SU-DHL-6 (cell line): ENCODE data around the gene CDK10.

Experiments
- CTCF ChIP-seq: fragments of 200-600 bp; sonication (generic); IDR thresholded peaks from one replicate; pipeline ENCODE4 v1.5.1; 2017; ENCODE audit warnings: antibody characterized with exemption, mild to moderate bottlenecking, low read length, moderate library complexity; ENCODE audit not compliant: insufficient read depth, poor library complexity, severe bottlenecking
- EZH2phosphoT487 ChIP-seq: fragments of 200-600 bp; sonication (generic), shearing (Covaris generic); conservative IDR thresholded peaks from 2 replicates; pipeline ENCODE4 v1.6.1; 2018; ENCODE audit warnings: mild to moderate bottlenecking, antibody characterized with exemption, low read length, moderate library complexity, mixed read lengths

- TF ChIP-seq CTCF (no peak), EZH2phosphoT487 (no peak)
Observed at GRCh38 chr16:89639385-89639784, 47.1 kb upstream of the CDK10 start.
